ENCODE measurements around the gene MAGI2.

MAGI2 gene

DNA sequence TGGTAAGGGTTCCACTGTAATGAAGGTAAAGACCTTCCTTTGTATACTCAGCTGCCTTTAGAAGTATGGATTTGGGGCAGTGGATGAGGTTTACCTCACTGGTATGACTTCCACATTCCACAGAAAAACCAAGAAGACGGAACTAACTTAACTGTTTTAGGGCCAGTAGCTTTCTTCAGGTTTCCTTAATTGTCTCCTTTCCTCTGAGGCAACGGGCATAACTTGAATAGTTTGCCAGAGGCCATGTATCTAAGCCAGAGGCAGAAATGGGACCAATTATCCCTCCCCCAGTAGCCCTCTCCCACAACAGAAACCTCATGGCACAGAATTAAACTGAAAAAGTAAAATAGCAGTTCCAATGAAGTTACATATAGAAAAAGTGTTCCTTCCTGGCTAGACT, 1373.2 kb downstream of the MAGI2 start:
- TF ChIP-seq, protein P1, sequence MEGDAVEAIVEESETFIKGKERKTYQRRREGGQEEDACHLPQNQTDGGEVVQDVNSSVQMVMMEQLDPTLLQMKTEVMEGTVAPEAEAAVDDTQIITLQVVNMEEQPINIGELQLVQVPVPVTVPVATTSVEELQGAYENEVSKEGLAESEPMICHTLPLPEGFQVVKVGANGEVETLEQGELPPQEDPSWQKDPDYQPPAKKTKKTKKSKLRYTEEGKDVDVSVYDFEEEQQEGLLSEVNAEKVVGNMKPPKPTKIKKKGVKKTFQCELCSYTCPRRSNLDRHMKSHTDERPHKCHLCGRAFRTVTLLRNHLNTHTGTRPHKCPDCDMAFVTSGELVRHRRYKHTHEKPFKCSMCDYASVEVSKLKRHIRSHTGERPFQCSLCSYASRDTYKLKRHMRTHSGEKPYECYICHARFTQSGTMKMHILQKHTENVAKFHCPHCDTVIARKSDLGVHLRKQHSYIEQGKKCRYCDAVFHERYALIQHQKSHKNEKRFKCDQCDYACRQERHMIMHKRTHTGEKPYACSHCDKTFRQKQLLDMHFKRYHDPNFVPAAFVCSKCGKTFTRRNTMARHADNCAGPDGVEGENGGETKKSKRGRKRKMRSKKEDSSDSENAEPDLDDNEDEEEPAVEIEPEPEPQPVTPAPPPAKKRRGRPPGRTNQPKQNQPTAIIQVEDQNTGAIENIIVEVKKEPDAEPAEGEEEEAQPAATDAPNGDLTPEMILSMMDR (IDR thresholded peaks at IDR 0.05; ENCODE audit: poor library complexity, severe bottlenecking) = no peak
- Histone ChIP-seq H3K27ac (ENCODE audit: poor library complexity, severe bottlenecking) (no peak overlapping the region), H3K36me3 (ENCODE audit: low read depth) (no peaks in the 10 kb centered on the region), H3K9me3 (ENCODE audit: severe bottlenecking) (no peaks in the 10 kb centered on the region), H3K4me3 (ENCODE audit: severe bottlenecking) (no peak overlapping the region), H3K27me3 (ENCODE audit: insufficient read depth, poor library complexity, severe bottlenecking) (no peaks in the 10 kb centered on the region), H3K4me1 (ENCODE audit: insufficient read depth, poor library complexity, severe bottlenecking) (peaks cover 11% of the 10 kb centered on the region)
- ATAC-seq (ENCODE audit: low read depth) = no peak
- no peak for DNase-seq (ENCODE audit: low spot score)

DNA sequence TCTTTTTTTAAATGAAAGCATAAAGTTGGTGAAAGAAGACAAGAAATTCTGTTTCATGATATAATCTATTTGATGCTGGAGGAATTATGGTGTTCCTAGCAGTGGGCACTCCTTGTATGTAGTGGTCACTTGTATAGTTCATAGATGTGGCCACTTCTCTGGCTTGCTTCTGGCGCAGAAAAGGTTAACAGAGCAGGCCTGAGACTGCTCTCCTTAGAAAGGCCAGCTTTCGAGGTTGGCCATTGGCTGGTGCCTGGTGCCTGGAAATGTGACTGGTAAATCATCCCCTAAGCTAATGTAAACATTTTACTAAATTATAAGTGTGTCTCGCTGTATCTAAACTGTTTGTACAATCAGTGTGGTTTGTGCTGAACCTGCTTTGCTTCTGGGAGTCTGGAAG, 1378.8 kb downstream of the MAGI2 start:
- Histone ChIP-seq H3K9me3 (ENCODE audit: severe bottlenecking) (no peaks in the 10 kb centered on the region), H3K4me3 (ENCODE audit: severe bottlenecking) (no peak overlapping the region), H3K4me1 (ENCODE audit: insufficient read depth, poor library complexity, severe bottlenecking) (no peaks in the 10 kb centered on the region), H3K36me3 (ENCODE audit: low read depth) (no peaks in the 10 kb centered on the region), H3K27ac (ENCODE audit: poor library complexity, severe bottlenecking) (no peak overlapping the region), H3K27me3 (ENCODE audit: insufficient read depth, poor library complexity, severe bottlenecking) (no peaks in the 10 kb centered on the region)
- DNase-seq (ENCODE audit: low spot score) = no peak
- ATAC-seq (ENCODE audit: low read depth) = no peak
- TF ChIP-seq, protein P1 (IDR thresholded peaks at IDR 0.05; ENCODE audit: poor library complexity, severe bottlenecking) = no peak

DNA sequence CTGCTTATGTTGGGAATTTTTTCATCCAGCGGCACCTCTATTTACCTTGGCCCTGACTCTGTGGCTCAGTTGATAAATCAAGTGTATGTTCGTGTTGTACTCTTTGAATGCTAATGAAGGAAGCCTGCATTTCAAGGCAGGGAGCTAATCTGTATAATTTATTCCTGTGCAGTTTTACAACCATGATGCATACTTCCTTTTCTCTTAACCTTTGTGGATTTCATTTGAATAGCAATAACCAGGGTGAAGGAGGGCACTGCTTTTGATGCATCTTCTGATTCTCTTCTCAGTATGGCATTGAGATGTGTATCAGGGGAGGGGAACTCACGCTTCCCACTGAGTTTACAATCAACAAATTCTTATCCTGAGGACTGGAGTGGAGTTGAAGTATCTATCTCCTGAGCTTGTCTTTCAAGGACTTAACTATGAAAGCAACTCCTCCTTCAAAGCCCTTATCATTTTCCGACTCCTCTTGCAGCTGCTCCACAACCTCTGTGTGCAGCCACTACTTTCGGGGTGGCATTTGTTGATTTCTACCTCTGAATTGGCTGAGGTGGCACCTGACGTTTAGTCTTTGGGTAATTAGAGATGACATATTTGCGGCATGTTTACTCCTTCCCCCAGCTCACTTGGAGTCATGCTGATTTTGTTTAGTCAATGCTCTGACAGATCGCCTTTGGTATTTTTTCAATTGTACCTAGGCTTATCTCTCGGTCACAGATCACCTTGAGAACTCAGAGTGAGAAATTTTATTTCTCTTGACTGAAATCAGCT, 1379.7 kb downstream of the MAGI2 start:
- Histone ChIP-seq H3K9me3 (ENCODE audit: severe bottlenecking) (no peaks in the 10 kb centered on the region), H3K4me1 (ENCODE audit: insufficient read depth, poor library complexity, severe bottlenecking) (no peaks in the 10 kb centered on the region), H3K4me3 (ENCODE audit: severe bottlenecking) (no peak overlapping the region), H3K27me3 (ENCODE audit: insufficient read depth, poor library complexity, severe bottlenecking) (no peaks in the 10 kb centered on the region), H3K36me3 (ENCODE audit: low read depth) (no peaks in the 10 kb centered on the region), H3K27ac (ENCODE audit: poor library complexity, severe bottlenecking) (no peak overlapping the region)
- TF ChIP-seq, protein P1 (IDR thresholded peaks at IDR 0.05; ENCODE audit: poor library complexity, severe bottlenecking) = no peak
- DNase-seq (ENCODE audit: low spot score) = no peak
- no peak for ATAC-seq (ENCODE audit: low read depth)

- H3K27me3 ChIP-seq (ENCODE audit: insufficient read depth, poor library complexity, severe bottlenecking) = no peaks in the 10 kb centered on the region
- no peaks in the 10 kb centered on the region for H3K36me3 ChIP-seq (ENCODE audit: low read depth)
- no peaks in the 10 kb centered on the region for H3K9me3 ChIP-seq (ENCODE audit: severe bottlenecking)
- no peak overlapping the region for H3K27ac ChIP-seq (ENCODE audit: poor library complexity, severe bottlenecking)
- no peak for ATAC-seq (ENCODE audit: low read depth)
- TF ChIP-seq, protein P1 (IDR thresholded peaks at IDR 0.05; ENCODE audit: poor library complexity, severe bottlenecking) = no peak
- H3K4me1 ChIP-seq (ENCODE audit: insufficient read depth, poor library complexity, severe bottlenecking) = no peaks in the 10 kb centered on the region
- H3K4me3 ChIP-seq (ENCODE audit: severe bottlenecking) = no peak overlapping the region
- DNase-seq (ENCODE audit: low spot score) = no peak
Measured at GRCh38 chr7:78072201-78072590, 1381.3 kb downstream of the MAGI2 start.

DNA sequence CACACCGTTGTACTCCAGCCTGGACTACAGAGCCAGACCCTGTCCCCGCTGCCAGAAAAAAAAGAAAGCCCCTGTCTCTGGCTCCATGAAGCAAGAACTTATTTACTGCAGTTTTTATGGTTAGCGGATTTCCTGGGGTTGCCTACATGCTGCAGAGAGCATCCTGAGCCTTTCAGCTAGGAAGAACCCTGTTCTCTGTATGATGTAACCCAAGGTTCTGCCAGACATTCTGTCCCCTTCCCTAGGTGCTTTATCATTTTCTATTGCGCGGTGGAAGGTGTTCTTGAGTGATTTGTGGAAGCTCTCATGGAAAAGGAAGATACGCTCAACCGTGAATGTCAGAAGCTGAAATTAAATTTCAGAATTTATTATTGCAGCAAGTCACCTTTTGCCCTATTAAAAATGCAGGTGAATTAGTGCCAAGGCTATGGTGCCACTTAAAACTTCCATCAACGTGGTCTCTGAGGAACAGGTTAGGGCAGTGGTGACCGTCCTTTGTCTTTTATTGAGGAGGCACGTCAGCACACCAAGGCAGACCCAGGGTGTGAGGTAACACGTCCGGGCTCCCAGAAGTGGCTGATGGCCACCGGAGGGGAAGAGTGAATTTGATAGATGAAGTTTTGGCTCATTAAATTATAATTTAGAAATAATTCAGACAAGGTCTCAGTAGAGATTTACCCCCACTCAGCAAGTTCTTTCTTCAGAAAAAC, 1381.8 kb downstream of the MAGI2 start:
- Histone ChIP-seq H3K27ac (ENCODE audit: poor library complexity, severe bottlenecking) (no peak overlapping the region), H3K4me3 (ENCODE audit: severe bottlenecking) (no peak overlapping the region), H3K4me1 (ENCODE audit: insufficient read depth, poor library complexity, severe bottlenecking) (no peaks in the 10 kb centered on the region), H3K27me3 (ENCODE audit: insufficient read depth, poor library complexity, severe bottlenecking) (no peaks in the 10 kb centered on the region), H3K9me3 (ENCODE audit: severe bottlenecking) (no peaks in the 10 kb centered on the region), H3K36me3 (ENCODE audit: low read depth) (no peaks in the 10 kb centered on the region)
- ATAC-seq (ENCODE audit: low read depth) = no peak
- no peak for DNase-seq (ENCODE audit: low spot score)
- TF ChIP-seq, protein P1 (IDR thresholded peaks at IDR 0.05; ENCODE audit: poor library complexity, severe bottlenecking) = no peak
